Measurements from ENCODE around the gene GJB3. TPM values are rescaled to one million over a fixed set of nuclear protein-coding genes. Genes with fewer than 3 reads are reported as not detected.

Gene GJB3
- total and polyA plus RNA-seq, 2 of the 13 experiments (the other 11 are each of a cell fraction or from before 2014, with no cell fraction given), result not detected

DNA sequence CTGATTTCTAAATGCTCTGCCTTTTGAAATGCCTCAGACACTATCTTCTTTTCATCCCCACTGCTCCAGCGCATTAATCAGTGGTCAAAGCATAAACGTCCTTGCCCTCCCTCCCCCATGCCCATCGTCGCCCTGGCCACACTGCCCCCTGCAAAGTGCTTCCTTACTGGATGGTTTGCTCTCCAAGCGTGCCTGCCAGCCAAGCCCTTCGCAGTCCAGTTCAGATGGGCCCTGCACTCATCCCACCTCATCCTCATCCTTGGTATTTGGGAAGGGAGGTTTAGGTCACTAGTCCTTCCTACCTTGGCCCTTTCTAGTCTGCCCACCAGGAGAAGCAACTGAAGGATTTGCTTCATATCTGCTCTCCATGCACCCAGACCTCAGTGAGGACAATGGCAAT lies 14.9 kb downstream of the GJB3 start:
- DNase-seq (ENCODE audit: low spot score) (no peak), FAIRE-seq (no peak), ATAC-seq (no peak)
- no peak overlapping the region for H2AFZ ChIP-seq (ENCODE audit: low read length)
- no peak overlapping the region for H3K27ac ChIP-seq (ENCODE audit: extremely low read length, insufficient read depth, low read length)
- H3K4me1 ChIP-seq (ENCODE audit: insufficient read depth, low read length), result no peaks in the 10 kb centered on the region
- no peak overlapping the region for H3K4me2 ChIP-seq (ENCODE audit: low read depth, low read length)
- H3K9me3 ChIP-seq (ENCODE audit: low read length), result no peaks in the 10 kb centered on the region
- WGBS (ENCODE audit: low lambda C conversion rate), result 16% methylated on average over 6 of the region's 6 CpGs
- TF ChIP-seq, protein P1, sequence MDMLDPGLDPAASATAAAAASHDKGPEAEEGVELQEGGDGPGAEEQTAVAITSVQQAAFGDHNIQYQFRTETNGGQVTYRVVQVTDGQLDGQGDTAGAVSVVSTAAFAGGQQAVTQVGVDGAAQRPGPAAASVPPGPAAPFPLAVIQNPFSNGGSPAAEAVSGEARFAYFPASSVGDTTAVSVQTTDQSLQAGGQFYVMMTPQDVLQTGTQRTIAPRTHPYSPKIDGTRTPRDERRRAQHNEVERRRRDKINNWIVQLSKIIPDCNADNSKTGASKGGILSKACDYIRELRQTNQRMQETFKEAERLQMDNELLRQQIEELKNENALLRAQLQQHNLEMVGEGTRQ (IDR thresholded peaks at IDR 0.05; ENCODE audit: low read depth, low read length), result no peak
- TF ChIP-seq, protein P1 (CRISPR knock-in tag; IDR thresholded peaks at IDR 0.05; ENCODE audit: borderline replicate concordance), result no peak
- no peak for TF ChIP-seq ZNF20 (CRISPR knock-in tag; IDR thresholded peaks at IDR 0.05)
- no peak for TF ChIP-seq ZNF709 (CRISPR knock-in tag; IDR thresholded peaks at IDR 0.05)
- TF ChIP-seq ZKSCAN1 (IDR thresholded peaks at IDR 0.05; ENCODE audit: low read length), result no peak
- TF ChIP-seq, protein P2, sequence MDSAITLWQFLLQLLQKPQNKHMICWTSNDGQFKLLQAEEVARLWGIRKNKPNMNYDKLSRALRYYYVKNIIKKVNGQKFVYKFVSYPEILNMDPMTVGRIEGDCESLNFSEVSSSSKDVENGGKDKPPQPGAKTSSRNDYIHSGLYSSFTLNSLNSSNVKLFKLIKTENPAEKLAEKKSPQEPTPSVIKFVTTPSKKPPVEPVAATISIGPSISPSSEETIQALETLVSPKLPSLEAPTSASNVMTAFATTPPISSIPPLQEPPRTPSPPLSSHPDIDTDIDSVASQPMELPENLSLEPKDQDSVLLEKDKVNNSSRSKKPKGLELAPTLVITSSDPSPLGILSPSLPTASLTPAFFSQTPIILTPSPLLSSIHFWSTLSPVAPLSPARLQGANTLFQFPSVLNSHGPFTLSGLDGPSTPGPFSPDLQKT (CRISPR knock-in tag; IDR thresholded peaks at IDR 0.05; ENCODE audit: borderline replicate concordance), result no peak
- no peak for TF ChIP-seq ZMAT3 (CRISPR knock-in tag; conservative IDR thresholded peaks at IDR 0.05)
- no peak for TF ChIP-seq CBX1 (IDR thresholded peaks at IDR 0.05; ENCODE audit: low read depth)
- no peak for TF ChIP-seq ZNF446 (CRISPR knock-in tag; IDR thresholded peaks at IDR 0.05)
- no peak for TF ChIP-seq ZFP90 (CRISPR knock-in tag; IDR thresholded peaks at IDR 0.05; ENCODE audit: borderline replicate concordance)
- TF ChIP-seq, protein P3, sequence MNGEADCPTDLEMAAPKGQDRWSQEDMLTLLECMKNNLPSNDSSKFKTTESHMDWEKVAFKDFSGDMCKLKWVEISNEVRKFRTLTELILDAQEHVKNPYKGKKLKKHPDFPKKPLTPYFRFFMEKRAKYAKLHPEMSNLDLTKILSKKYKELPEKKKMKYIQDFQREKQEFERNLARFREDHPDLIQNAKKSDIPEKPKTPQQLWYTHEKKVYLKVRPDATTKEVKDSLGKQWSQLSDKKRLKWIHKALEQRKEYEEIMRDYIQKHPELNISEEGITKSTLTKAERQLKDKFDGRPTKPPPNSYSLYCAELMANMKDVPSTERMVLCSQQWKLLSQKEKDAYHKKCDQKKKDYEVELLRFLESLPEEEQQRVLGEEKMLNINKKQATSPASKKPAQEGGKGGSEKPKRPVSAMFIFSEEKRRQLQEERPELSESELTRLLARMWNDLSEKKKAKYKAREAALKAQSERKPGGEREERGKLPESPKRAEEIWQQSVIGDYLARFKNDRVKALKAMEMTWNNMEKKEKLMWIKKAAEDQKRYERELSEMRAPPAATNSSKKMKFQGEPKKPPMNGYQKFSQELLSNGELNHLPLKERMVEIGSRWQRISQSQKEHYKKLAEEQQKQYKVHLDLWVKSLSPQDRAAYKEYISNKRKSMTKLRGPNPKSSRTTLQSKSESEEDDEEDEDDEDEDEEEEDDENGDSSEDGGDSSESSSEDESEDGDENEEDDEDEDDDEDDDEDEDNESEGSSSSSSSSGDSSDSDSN (CRISPR knock-in tag; IDR thresholded peaks at IDR 0.05), result no peak
- TF ChIP-seq ONECUT2 (CRISPR knock-in tag; IDR thresholded peaks at IDR 0.05), result no peak
- TF ChIP-seq ZNF263 (CRISPR knock-in tag; IDR thresholded peaks at IDR 0.05), result no peak
- no peak for TF ChIP-seq DNMT1 (CRISPR knock-in tag; IDR thresholded peaks at IDR 0.05)
- no peak for TF ChIP-seq MLLT10 (CRISPR knock-in tag; IDR thresholded peaks at IDR 0.05)
- TF ChIP-seq SALL2 (CRISPR knock-in tag; IDR thresholded peaks at IDR 0.05), result no peak
- no peak for TF ChIP-seq ZNF737 (CRISPR knock-in tag; IDR thresholded peaks at IDR 0.05; ENCODE audit: borderline replicate concordance)
- TF ChIP-seq ZFP36L1 (CRISPR knock-in tag; IDR thresholded peaks at IDR 0.05), result no peak
- TF ChIP-seq, protein P4, sequence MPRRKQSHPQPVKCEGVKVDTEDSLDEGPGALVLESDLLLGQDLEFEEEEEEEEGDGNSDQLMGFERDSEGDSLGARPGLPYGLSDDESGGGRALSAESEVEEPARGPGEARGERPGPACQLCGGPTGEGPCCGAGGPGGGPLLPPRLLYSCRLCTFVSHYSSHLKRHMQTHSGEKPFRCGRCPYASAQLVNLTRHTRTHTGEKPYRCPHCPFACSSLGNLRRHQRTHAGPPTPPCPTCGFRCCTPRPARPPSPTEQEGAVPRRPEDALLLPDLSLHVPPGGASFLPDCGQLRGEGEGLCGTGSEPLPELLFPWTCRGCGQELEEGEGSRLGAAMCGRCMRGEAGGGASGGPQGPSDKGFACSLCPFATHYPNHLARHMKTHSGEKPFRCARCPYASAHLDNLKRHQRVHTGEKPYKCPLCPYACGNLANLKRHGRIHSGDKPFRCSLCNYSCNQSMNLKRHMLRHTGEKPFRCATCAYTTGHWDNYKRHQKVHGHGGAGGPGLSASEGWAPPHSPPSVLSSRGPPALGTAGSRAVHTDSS (CRISPR knock-in tag; conservative IDR thresholded peaks at IDR 0.05), result no peak
- no peak for TF ChIP-seq ZFP1 (CRISPR knock-in tag; IDR thresholded peaks at IDR 0.05)
- H3K36me3 ChIP-seq (replicated peaks in 1 of 2; ENCODE audit: control insufficient read depth in 1 of 2, insufficient read depth in 2 of 2, low read length in 2 of 2), result no peaks in the 10 kb centered on the region
- ChIA-PET POLR2A (no interaction called here), CTCF (ENCODE audit: low intra/inter-chr PET ratio, low total read pairs) (no interaction called here)
- no peak overlapping the region for H3K9ac ChIP-seq (ENCODE audit: insufficient read depth, low read depth, low read length)
- peaks cover 1 to 40% of the 10 kb centered on the region in 2 experiments; a peak in 4 of 5 replicates for H3K27me3 ChIP-seq (ENCODE audit: control insufficient read depth in 1 of 2, insufficient read depth in 2 of 2, low read length in 2 of 2)
- in situ Hi-C loops (cut with HindIII; ENCODE audit: extremely low pct_ligation_motif_present, low pct_unique_long_range_greater_than_20kb) (no loop called here), intact Hi-C loops (cut with micrococcal nuclease; ENCODE audit: unreplicated experiment) (no loop called here)
- H3K4me3 ChIP-seq (replicated peaks in 1 of 3; ENCODE audit: insufficient read depth in 1 of 3, low read depth in 2 of 3, low read length in 3 of 3), result no peak overlapping the region
- BruUV-seq (replicated peaks), result no TSS peak
- H4K20me1 ChIP-seq (ENCODE audit: insufficient read depth, low read length), result no peaks in the 10 kb centered on the region
- H3K79me2 ChIP-seq (ENCODE audit: insufficient read depth, low read length), result no peaks in the 10 kb centered on the region
